Gastrocnemius medialis (tissue), 4 donors: ENCODE results near the gene EBLN1.

Experiments used
- POLR2A ChIP-seq, 2 donors: fragments of 450-650 bp; IDR thresholded peaks; one replicate each; pipeline ENCODE4 v1.6.1; 2017; ENCODE audit warnings: antibody characterized with exemption in 2 of 2, mild to moderate bottlenecking in 2 of 2, moderate library complexity in 2 of 2
- TF ChIP-seq, protein P1 (sequence below), 5 experiments: fragments of 450-650 bp in 3 of 5; fragments of 200-600 bp in 2 of 5; sonication (generic) in 2 of 5; IDR thresholded peaks in 4 of 5; conservative IDR thresholded peaks in 1 of 5; 1 replicate in 4 of 5; 2 replicates in 1 of 5; pipeline ENCODE4 v1.5.1; 2016 to 2019; ENCODE audit warnings: antibody characterized with exemption in 5 of 5, mild to moderate bottlenecking in 3 of 5, moderate library complexity in 3 of 5

DNA sequence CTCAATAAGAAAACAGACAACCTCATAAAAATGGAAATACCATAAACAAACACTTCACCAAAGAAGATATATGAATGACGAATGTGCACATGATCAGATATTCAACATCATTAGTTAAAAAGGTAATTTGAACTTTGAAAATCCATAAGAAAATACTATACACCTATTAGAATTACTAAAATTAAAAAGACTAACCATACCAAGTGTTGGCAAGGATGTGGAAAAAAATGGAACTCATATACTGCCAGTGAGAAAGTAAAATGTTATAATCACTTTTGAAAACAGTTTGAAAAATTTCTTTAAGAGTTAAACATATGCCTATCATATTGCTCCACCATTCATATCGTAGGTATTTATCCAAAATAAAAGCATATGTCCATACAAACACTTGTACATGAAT is 37.1 kb downstream of the EBLN1 start:
- TF ChIP-seq, protein P1, sequence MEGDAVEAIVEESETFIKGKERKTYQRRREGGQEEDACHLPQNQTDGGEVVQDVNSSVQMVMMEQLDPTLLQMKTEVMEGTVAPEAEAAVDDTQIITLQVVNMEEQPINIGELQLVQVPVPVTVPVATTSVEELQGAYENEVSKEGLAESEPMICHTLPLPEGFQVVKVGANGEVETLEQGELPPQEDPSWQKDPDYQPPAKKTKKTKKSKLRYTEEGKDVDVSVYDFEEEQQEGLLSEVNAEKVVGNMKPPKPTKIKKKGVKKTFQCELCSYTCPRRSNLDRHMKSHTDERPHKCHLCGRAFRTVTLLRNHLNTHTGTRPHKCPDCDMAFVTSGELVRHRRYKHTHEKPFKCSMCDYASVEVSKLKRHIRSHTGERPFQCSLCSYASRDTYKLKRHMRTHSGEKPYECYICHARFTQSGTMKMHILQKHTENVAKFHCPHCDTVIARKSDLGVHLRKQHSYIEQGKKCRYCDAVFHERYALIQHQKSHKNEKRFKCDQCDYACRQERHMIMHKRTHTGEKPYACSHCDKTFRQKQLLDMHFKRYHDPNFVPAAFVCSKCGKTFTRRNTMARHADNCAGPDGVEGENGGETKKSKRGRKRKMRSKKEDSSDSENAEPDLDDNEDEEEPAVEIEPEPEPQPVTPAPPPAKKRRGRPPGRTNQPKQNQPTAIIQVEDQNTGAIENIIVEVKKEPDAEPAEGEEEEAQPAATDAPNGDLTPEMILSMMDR (IDR thresholded peaks at IDR 0.05 in 4 of 5, conservative IDR thresholded peaks at IDR 0.05 in 1 of 5): no peak
- no peak for TF ChIP-seq POLR2A (IDR thresholded peaks at IDR 0.05)
